Keratinocyte (primary cell): ENCODE results near the gene PARK7. TPM values are rescaled to one million over a fixed set of nuclear protein-coding genes. Genes with fewer than 3 reads are reported as not detected.

Experiments
- DNase-seq: peaks from one replicate; pipeline ENCODE4 v3.0.0-alpha.2; 2011; ENCODE audit warnings: low read depth, missing footprints, low spot score
- FAIRE-seq: peaks from 2 replicates; lab custom pipeline; 2011; peaks lifted over from hg19 to GRCh38; lab: Jason Lieb, UNC
- H2AFZ ChIP-seq: 2 replicates; pipeline ENCODE4 v1.6.0; 2012; ENCODE audit warnings: low read length, control low read depth, inconsistent platforms; ENCODE audit not compliant: control insufficient read depth
- H3K27ac ChIP-seq: 2 replicates; pipeline ENCODE4 v1.5.1; 2011; ENCODE audit warnings: low read length; ENCODE audit not compliant: control insufficient read depth, insufficient read depth
- H3K27me3 ChIP-seq: 3 replicates; pipeline ENCODE4 v1.6.0; 2011; ENCODE audit warnings: low read length; ENCODE audit not compliant: control insufficient read depth, insufficient read depth; ENCODE audit errors: extremely low read depth
- H3K36me3 ChIP-seq, 2 experiments: 2 replicates in 1 of 2; 3 replicates in 1 of 2; pipeline ENCODE4 v1.5.1; 2011; ENCODE audit warnings: low read length in 2 of 2, mild to moderate bottlenecking in 1 of 2; ENCODE audit not compliant: control insufficient read depth in 2 of 2, insufficient read depth in 2 of 2; ENCODE audit errors: extremely low read depth in 1 of 2
- H3K4me1 ChIP-seq: 3 replicates; pipeline ENCODE4 v1.5.1; 2011; ENCODE audit warnings: low read length; ENCODE audit not compliant: control insufficient read depth, insufficient read depth; ENCODE audit errors: extremely low read depth
- H3K4me2 ChIP-seq: 3 replicates; pipeline ENCODE4 v1.6.0; 2011; ENCODE audit warnings: low read depth, low read length; ENCODE audit not compliant: control insufficient read depth, insufficient read depth; ENCODE audit errors: extremely low read depth
- H3K4me3 ChIP-seq, 3 experiments: fragments of 200-600 bp in 1 of 3; sonication (generic) in 1 of 3; 2 replicates in 2 of 3; 3 replicates in 1 of 3; pipeline ENCODE4 v1.5.1; 2011 to 2016; ENCODE audit warnings: low read length in 3 of 3, mild to moderate bottlenecking in 3 of 3, control low read depth in 2 of 3, inconsistent platforms in 1 of 3, low read depth in 1 of 3, mixed read lengths in 1 of 3, mixed run types in 1 of 3, moderate library complexity in 1 of 3; ENCODE audit not compliant: control insufficient read depth in 2 of 3, insufficient read depth in 2 of 3; ENCODE audit errors: extremely low read depth in 1 of 3
- H3K79me2 ChIP-seq: 2 replicates; pipeline ENCODE4 v1.6.0; 2012; ENCODE audit warnings: low read length; ENCODE audit not compliant: control insufficient read depth, insufficient read depth
- H3K9ac ChIP-seq: 3 replicates; pipeline ENCODE4 v1.6.0; 2011; ENCODE audit warnings: low read length; ENCODE audit not compliant: control insufficient read depth, insufficient read depth; ENCODE audit errors: extremely low read depth
- H3K9me1 ChIP-seq: 3 replicates; pipeline ENCODE4 v1.6.0; 2011; ENCODE audit warnings: low read length; ENCODE audit not compliant: control insufficient read depth, insufficient read depth; ENCODE audit errors: extremely low read depth
- H3K9me3 ChIP-seq: 2 replicates; pipeline ENCODE4 v1.5.1; 2012; ENCODE audit warnings: low read depth, low read length; ENCODE audit not compliant: control insufficient read depth
- H4K20me1 ChIP-seq: 3 replicates; pipeline ENCODE4 v1.6.0; 2011; ENCODE audit warnings: low read length; ENCODE audit not compliant: control insufficient read depth, insufficient read depth; ENCODE audit errors: extremely low read depth
- CTCF ChIP-seq, 3 experiments: IDR thresholded peaks in 1 of 3; conservative IDR thresholded peaks in 1 of 3; optimal IDR thresholded peaks in 1 of 3; 2 replicates in 2 of 3; 3 replicates in 1 of 3; pipeline versions ENCODE3 to v1.5.1; 2011; ENCODE audit warnings: low read length in 3 of 3, mild to moderate bottlenecking in 3 of 3, moderate library complexity in 2 of 3, control low read depth in 1 of 3, inconsistent platforms in 1 of 3; ENCODE audit not compliant: insufficient read depth in 2 of 3; ENCODE audit errors: extremely low read depth in 1 of 3
- EZH2 ChIP-seq: IDR thresholded peaks from one replicate; pipeline ENCODE4 v1.6.1; 2012; ENCODE audit warnings: inconsistent platforms, mild to moderate bottlenecking, low read length, moderate library complexity
- dilution Hi-C: fragments of 300-500 bp; cut with MboI; formaldehyde crosslinking; loops from one replicate; pipeline ENCODE4 v1.7.0; 2020; ENCODE audit warnings: low sequenced_read_pairs; ENCODE audit not compliant: extremely low pct_ligation_motif_present
- polyA plus RNA-seq, 5 experiments: library from polyadenylated mRNA; depleted of rRNA in 3 of 5; stranded (reverse) in 3 of 5; stranded (forward) in 1 of 5; unstranded in 1 of 5; fragments of >200 nt; gene quantifications; 1 replicate in 1 of 5; 2 replicates in 3 of 5; 3 replicates in 1 of 5; pipeline versions ENCODE4 v1.2.1 to v1.2.3, GENCODE V29; 2011 to 2012; ENCODE audit warnings: missing spikeins in 2 of 5, low read depth in 1 of 5, low replicate concordance in 1 of 5

Gene PARK7
- polyA plus RNA-seq, 1 donor (not counting 4 experiments of a cell fraction or from before 2014, with no cell fraction given) = 502 TPM

- Histone ChIP-seq H4K20me1 (peaks cover 23% of the 10 kb centered on the region), H3K9ac (no peak overlapping the region), H3K9me3 (no peaks in the 10 kb centered on the region), H3K4me1 (peaks cover 42% of the 10 kb centered on the region), H3K4me2 (no peak overlapping the region), H3K4me3 (no peak overlapping the region), H3K27me3 (no peaks in the 10 kb centered on the region), H3K27ac (peak overlapping the region; percentile 8), H2AFZ (no peak overlapping the region), H3K36me3 (peaks cover 28 to 70% of the 10 kb centered on the region in 2 experiments), H3K79me2 (peaks cover 66% of the 10 kb centered on the region), H3K9me1 (peaks cover 5% of the 10 kb centered on the region)
- FAIRE-seq = no peak
- DNase-seq = no peak
- dilution Hi-C loops = loop anchor here (25.0 kb wide), 1 partner anchor 299 kb away; the partner anchor contains the start of gene SLC45A1
- TF ChIP-seq CTCF (optimal IDR thresholded peaks at IDR 0.05 in 1 of 3, IDR thresholded peaks at IDR 0.05 in 1 of 3, conservative IDR thresholded peaks at IDR 0.05 in 1 of 3; ENCODE audit: extremely low read depth in 1 of 3, insufficient read depth in 2 of 3, low read length in 3 of 3) (no peak), EZH2 (no peak)
Observed at GRCh38 chr1:8012955-8013354, 51.4 kb downstream of the PARK7 start.

GRCh38 chr1:8013399-8013798 lies 51.9 kb downstream of the PARK7 start:
- Histone ChIP-seq H3K4me1 (peaks cover 46% of the 10 kb centered on the region), H3K27ac (peak overlapping the region; percentile 26), H3K9ac (no peak overlapping the region), H3K27me3 (no peaks in the 10 kb centered on the region), H2AFZ (no peak overlapping the region), H3K9me1 (peaks cover 5% of the 10 kb centered on the region), H3K9me3 (no peaks in the 10 kb centered on the region), H3K79me2 (peaks cover 70% of the 10 kb centered on the region), H4K20me1 (peaks cover 23% of the 10 kb centered on the region), H3K4me3 (no peak overlapping the region), H3K4me2 (no peak overlapping the region), H3K36me3 (peaks cover 28 to 70% of the 10 kb centered on the region in 2 experiments)
- TF ChIP-seq CTCF (optimal IDR thresholded peaks at IDR 0.05 in 1 of 3, IDR thresholded peaks at IDR 0.05 in 1 of 3, conservative IDR thresholded peaks at IDR 0.05 in 1 of 3; ENCODE audit: extremely low read depth in 1 of 3, insufficient read depth in 2 of 3, low read length in 3 of 3) (no peak), EZH2 (no peak)
- no peak for DNase-seq
- dilution Hi-C loops = loop anchor here (25.0 kb wide), 1 partner anchor 299 kb away; the partner anchor contains the start of gene SLC45A1
- no peak for FAIRE-seq
